H1 (cell line): ENCODE results near the gene PAIP2B. TPM values are rescaled to one million over a fixed set of nuclear protein-coding genes. Genes with fewer than 3 reads are reported as not detected.

ENCODE experiments used
- CTCF ChIA-PET: fragments of 300-600 bp; sonication (Branson Sonifier 250); formaldehyde crosslinking; loops from one replicate; lab custom pipeline; 2021; ENCODE audit not compliant: partially characterized antibody; lab: Charles Lee
- POLR2A ChIA-PET: fragments of 300-600 bp; sonication (Branson Sonifier 250); formaldehyde crosslinking; loops from one replicate; lab custom pipeline; 2021; ENCODE audit warnings: inconsistent platforms; ENCODE audit not compliant: partially characterized antibody; lab: Charles Lee
- DNase-seq, 2 experiments: peaks; one replicate each; pipeline versions ENCODE4 v3.0.0 to v3.0.0-alpha.2; 2010 to 2022; ENCODE audit warnings: low spot score in 2 of 2, low read depth in 1 of 2, mixed read lengths in 1 of 2
- FAIRE-seq: peaks from 2 replicates; lab custom pipeline; 2011; peaks lifted over from hg19 to GRCh38; lab: Jason Lieb, UNC
- H2AFZ ChIP-seq: 2 replicates; pipeline ENCODE4 v1.8.1; 2012; ENCODE audit warnings: low read length, inconsistent platforms
- H2AK5ac ChIP-seq: 2 replicates; pipeline ENCODE4 v1.6.1; 2013; ENCODE audit warnings: low read depth, low read length
- H2BK120ac ChIP-seq: replicated peaks from 2 replicates; pipeline ENCODE3; 2013; ENCODE audit warnings: low read depth, low read length, inconsistent platforms
- H2BK12ac ChIP-seq: 2 replicates; pipeline ENCODE4 v1.6.1; 2013; ENCODE audit warnings: low read depth, low read length
- H2BK15ac ChIP-seq: 2 replicates; pipeline ENCODE4 v1.6.1; 2013; ENCODE audit warnings: low read length
- H2BK20ac ChIP-seq: 2 replicates; pipeline ENCODE4 v1.6.1; 2013; ENCODE audit warnings: low read length
- H2BK5ac ChIP-seq: 2 replicates; pipeline ENCODE4 v1.6.1; 2013; ENCODE audit warnings: low read depth, low read length
- H3K14ac ChIP-seq: 2 replicates; pipeline ENCODE4 v1.6.1; 2013; ENCODE audit warnings: inconsistent platforms; ENCODE audit not compliant: insufficient read length
- H3K18ac ChIP-seq: 2 replicates; pipeline ENCODE4 v1.6.1; 2013; ENCODE audit warnings: low read length; ENCODE audit errors: extremely low read depth
- H3K23ac ChIP-seq: 2 replicates; pipeline ENCODE4 v1.6.1; 2013; ENCODE audit warnings: inconsistent platforms; ENCODE audit not compliant: insufficient read length
- H3K23me2 ChIP-seq: 2 replicates; pipeline ENCODE4 v1.6.1; 2013; ENCODE audit warnings: low read depth, low read length
- H3K27ac ChIP-seq: 2 replicates; pipeline ENCODE4 v1.6.1; 2011; ENCODE audit warnings: low read depth, low read length, inconsistent platforms
- H3K27me3 ChIP-seq, 4 experiments: replicated peaks in 1 of 4; 1 replicate in 1 of 4; 2 replicates in 3 of 4; pipeline versions ENCODE4 v1.6.1 to v1.8.1; 2011 to 2013; ENCODE audit warnings: low read length in 3 of 4, mild to moderate bottlenecking in 3 of 4, inconsistent platforms in 2 of 4, mixed read lengths in 2 of 4, moderate library complexity in 1 of 4; ENCODE audit not compliant: control insufficient read depth in 3 of 4, insufficient read depth in 3 of 4; ENCODE audit errors: extremely low read depth in 1 of 4
- H3K36me3 ChIP-seq, 4 experiments: 2 replicates each; pipeline versions ENCODE4 v1.6.1 to v1.8.1; 2011 to 2013; ENCODE audit warnings: mild to moderate bottlenecking in 4 of 4, low read length in 3 of 4, moderate library complexity in 2 of 4, control low read depth in 1 of 4, inconsistent platforms in 1 of 4; ENCODE audit not compliant: insufficient read depth in 4 of 4, control insufficient read depth in 2 of 4
- H3K4ac ChIP-seq: replicated peaks from 2 replicates; pipeline ENCODE3; 2013; ENCODE audit warnings: low read length, low read depth, mixed read lengths, inconsistent platforms; ENCODE audit not compliant: insufficient read length
- H3K4me1 ChIP-seq, 4 experiments: replicated peaks in 1 of 4; 1 replicate in 1 of 4; 2 replicates in 3 of 4; pipeline versions ENCODE4 v1.6.1 to v1.8.1; 2011 to 2013; ENCODE audit warnings: low read length in 3 of 4, inconsistent platforms in 2 of 4, mixed read lengths in 1 of 4; ENCODE audit not compliant: insufficient read depth in 4 of 4, control insufficient read depth in 3 of 4
- H3K4me2 ChIP-seq, 2 experiments: 2 replicates each; pipeline versions ENCODE4 v1.6.1 to v1.8.1; 2011 to 2013; ENCODE audit warnings: low read depth in 2 of 2, low read length in 2 of 2, control low read depth in 1 of 2, inconsistent platforms in 1 of 2, mild to moderate bottlenecking in 1 of 2; ENCODE audit not compliant: insufficient read depth in 1 of 2
- H3K4me3 ChIP-seq, 4 experiments: fragments of 200-600, 300-600 bp in 1 of 4; sonication (generic), shearing (Covaris generic), sonication (Bioruptor Twin) in 1 of 4; 2 replicates each; pipeline versions ENCODE4 v1.5.1 to v1.8.1; 2011 to 2016; ENCODE audit warnings: low read length in 4 of 4, low read depth in 3 of 4, control low read depth in 2 of 4, inconsistent platforms in 2 of 4, mild to moderate bottlenecking in 2 of 4, mixed read lengths in 1 of 4, moderate library complexity in 1 of 4; ENCODE audit not compliant: insufficient read depth in 2 of 4; ENCODE audit errors: extremely low read depth in 1 of 4
- H3K56ac ChIP-seq: replicated peaks from 2 replicates; pipeline ENCODE3; 2013; ENCODE audit warnings: low read depth, mild to moderate bottlenecking, mixed read lengths, low read length, inconsistent platforms; ENCODE audit not compliant: insufficient read length
- H3K79me1 ChIP-seq: 2 replicates; pipeline ENCODE4 v1.6.1; 2013; ENCODE audit warnings: low read depth, low read length, control low read depth
- H3K79me2 ChIP-seq, 2 experiments: 2 replicates each; pipeline versions ENCODE4 v1.6.1 to v1.8.1; 2012 to 2013; ENCODE audit warnings: low read length in 2 of 2, mild to moderate bottlenecking in 2 of 2, inconsistent platforms in 1 of 2; ENCODE audit not compliant: insufficient read depth in 2 of 2, control insufficient read depth in 1 of 2
- H3K9ac ChIP-seq, 4 experiments: replicated peaks in 1 of 4; 1 replicate in 1 of 4; 2 replicates in 3 of 4; pipeline versions ENCODE4 v1.6.1 to v1.8.1; 2011 to 2013; ENCODE audit warnings: low read depth in 3 of 4, low read length in 3 of 4, control low read depth in 2 of 4, mild to moderate bottlenecking in 2 of 4, moderate library complexity in 2 of 4, inconsistent platforms in 1 of 4; ENCODE audit errors: extremely low read depth in 1 of 4
- H3K9me3 ChIP-seq, 2 experiments: 2 replicates each; pipeline versions ENCODE4 v1.6.1 to v1.8.1; 2012 to 2013; ENCODE audit warnings: mild to moderate bottlenecking in 2 of 2, moderate library complexity in 2 of 2, control low read depth in 1 of 2, inconsistent platforms in 1 of 2, low read depth in 1 of 2, low read length in 1 of 2, mixed read lengths in 1 of 2; ENCODE audit not compliant: insufficient read depth in 2 of 2
- H4K20me1 ChIP-seq, 2 experiments: replicated peaks in 1 of 2; 2 replicates each; pipeline versions ENCODE3 to v1.8.1; 2011 to 2013; ENCODE audit warnings: inconsistent platforms in 2 of 2, low read length in 2 of 2, mild to moderate bottlenecking in 1 of 2; ENCODE audit not compliant: insufficient read depth in 2 of 2, control insufficient read depth in 1 of 2
- H4K5ac ChIP-seq: 2 replicates; pipeline ENCODE4 v1.6.1; 2013; ENCODE audit warnings: low read length, low read depth, mixed read lengths, inconsistent platforms; ENCODE audit not compliant: insufficient read length
- H4K8ac ChIP-seq: 2 replicates; pipeline ENCODE4 v1.8.0; 2013; ENCODE audit warnings: mild to moderate bottlenecking, moderate library complexity, low read length, inconsistent platforms; ENCODE audit not compliant: insufficient read depth; ENCODE audit errors: extremely low read depth
- H4K91ac ChIP-seq: replicated peaks from 2 replicates; pipeline ENCODE3; 2013; ENCODE audit warnings: low read length, mixed read lengths, inconsistent platforms; ENCODE audit not compliant: insufficient read length
- ASH2L ChIP-seq: fragments of 200-600, 300-600 bp; sonication (generic); IDR thresholded peaks from one replicate; pipeline ENCODE4 v1.7.1; 2017; ENCODE audit warnings: low read length
- SUZ12 ChIP-seq: fragments of 200-600 bp; sonication (generic); IDR thresholded peaks from 2 replicates; pipeline ENCODE4 v1.6.1; 2012; ENCODE audit warnings: mild to moderate bottlenecking, inconsistent platforms, low read length, moderate library complexity, mixed read lengths
- WGBS, 2 experiments: shearing (Covaris generic) in 1 of 2; methylation state at CpG; one replicate each; pipeline versions ENCODE4 v1.1.6 to v1.1.7; 2013 to 2015; ENCODE audit warnings: low lambda C conversion rate in 2 of 2, mixed read lengths in 2 of 2, inconsistent platforms in 1 of 2, low coverage in 1 of 2, missing lambda C conversion rate in 1 of 2; ENCODE audit not compliant: insufficient replicate concordance in 2 of 2, insufficient coverage in 1 of 2, insufficient read length in 1 of 2; ENCODE audit errors: extremely low coverage in 1 of 2, missing lambda C conversion rate in 1 of 2; 5-methylcytosine and 5-hydroxymethylcytosine counted together
- polyA plus RNA-seq, 7 experiments: library from polyadenylated mRNA; depleted of rRNA in 3 of 7; stranded (reverse) in 5 of 7; unstranded in 2 of 7; fragments of >200 nt in 5 of 7; fragments of 200-250 nt in 2 of 7; gene quantifications; 1 replicate in 5 of 7; 2 replicates in 1 of 7; 4 replicates in 1 of 7; pipeline versions ENCODE4 v1.2.1 to v1.2.3, GENCODE V29; 2011 to 2013; ENCODE audit warnings: missing spikeins in 2 of 7, mixed read lengths in 2 of 7
- total RNA-seq: library from RNA; stranded (reverse); fragmentation: NEBNext Ultra II Directional; extraction: Animal tissue kit (Norgen Biotek cat#: 25700); gene quantifications from 2 replicates; pipeline ENCODE4 v1.2.1, GENCODE V29; 2021

The PAIP2B gene
- total and polyA plus RNA-seq, 2 of the 8 experiments (the other 6 are each of a cell fraction or from before 2014, with no cell fraction given) = 8.4 to 31.3 TPM

GRCh38 chr2:71136174-71136573 lies 90.7 kb downstream of the PAIP2B start:
- H3K14ac ChIP-seq = no peak overlapping the region
- H3K79me2 ChIP-seq = peaks cover 0 to 19% of the 10 kb centered on the region in 2 experiments; a peak in 3 of 4 replicates
- H3K4me1 ChIP-seq = no peaks in the 10 kb centered on the region
- no peak overlapping the region for H3K4me2 ChIP-seq
- no peak overlapping the region for H3K4ac ChIP-seq
- H3K27ac ChIP-seq = no peak overlapping the region
- 92% methylated on average over 3 of the region's 3 CpGs; no CpG with 5 or more reads in 1 of the 2 experiments for WGBS, 2 experiments
- no peak overlapping the region for H2BK15ac ChIP-seq
- no peak overlapping the region for H2BK120ac ChIP-seq
- H2AFZ ChIP-seq = no peak overlapping the region
- H2BK12ac ChIP-seq = no peak overlapping the region
- H3K79me1 ChIP-seq = no peaks in the 10 kb centered on the region; the same call in 1 of the 2 replicates
- DNase-seq (no peak), FAIRE-seq (no peak)
- no peak overlapping the region for H2BK5ac ChIP-seq
- no peak overlapping the region for H4K8ac ChIP-seq
- no peaks in the 10 kb centered on the region for H3K27me3 ChIP-seq
- H3K9ac ChIP-seq = no peak overlapping the region
- no peaks in the 10 kb centered on the region for H3K9me3 ChIP-seq
- POLR2A ChIA-PET = interaction anchor here (0.5 kb wide), 1 partner anchor 10 kb away, joined by 3 read pairs; no protein-coding TSS in a partner anchor
- H3K23ac ChIP-seq = no peak overlapping the region
- H4K5ac ChIP-seq = no peak overlapping the region
- H2AK5ac ChIP-seq = no peak overlapping the region
- peaks cover 8 to 68% (median 46%) of the 10 kb centered on the region in 4 experiments for H3K36me3 ChIP-seq
- CTCF ChIA-PET = no interaction called here
- H2BK20ac ChIP-seq = no peak overlapping the region
- TF ChIP-seq SUZ12 = no peak
- TF ChIP-seq ASH2L = no peak
- no peak overlapping the region for H3K18ac ChIP-seq
- H4K20me1 ChIP-seq = peaks cover 0 to 2% of the 10 kb centered on the region in 2 experiments
- H4K91ac ChIP-seq = no peak overlapping the region
- peaks cover 2% of the 10 kb centered on the region for H3K23me2 ChIP-seq
- H3K56ac ChIP-seq = no peak overlapping the region
- H3K4me3 ChIP-seq = no peak overlapping the region
